DND-41 (cell line): ENCODE measurements around the gene PTPN1.

ENCODE experiments used
- ATAC-seq: fragments of 200-7000 bp; cut with Tn5 transposase; 3 replicates; pipeline ENCODE4 v1.9.1; 2021; ENCODE audit warnings: low read depth; ENCODE audit not compliant: insufficient read depth
- DNase-seq: peaks from one replicate; pipeline ENCODE4 v3.0.0-alpha.2; 2020
- H2AFZ ChIP-seq: 2 replicates; pipeline ENCODE4 v1.6.0; 2012; ENCODE audit warnings: low read depth, low read length
- H3K27ac ChIP-seq: 2 replicates; pipeline ENCODE4 v1.5.1; 2012; ENCODE audit warnings: low read length, inconsistent platforms
- H3K27me3 ChIP-seq: fragments of 200-600 bp; sonication (generic); 2 replicates; pipeline ENCODE4 v1.6.0; 2012; ENCODE audit warnings: low read length, mild to moderate bottlenecking, inconsistent platforms; ENCODE audit not compliant: insufficient read depth, poor library complexity
- H3K36me3 ChIP-seq: 2 replicates; pipeline ENCODE4 v1.5.1; 2012; ENCODE audit warnings: low read length, inconsistent platforms; ENCODE audit not compliant: insufficient read depth
- H3K4me1 ChIP-seq: 2 replicates; pipeline ENCODE4 v1.5.1; 2012; ENCODE audit warnings: mild to moderate bottlenecking, low read length; ENCODE audit not compliant: insufficient read depth
- H3K4me2 ChIP-seq: 2 replicates; pipeline ENCODE4 v1.6.0; 2012; ENCODE audit warnings: mild to moderate bottlenecking, moderate library complexity, low read length, inconsistent platforms; ENCODE audit not compliant: insufficient read depth
- H3K4me3 ChIP-seq, 2 experiments: fragments of 200-600 bp in 1 of 2; shearing (Covaris generic) in 1 of 2; 2 replicates each; pipeline ENCODE4 v1.5.1; 2012 to 2016; ENCODE audit warnings: inconsistent platforms in 2 of 2, low read length in 2 of 2, mild to moderate bottlenecking in 2 of 2, low read depth in 1 of 2, moderate library complexity in 1 of 2
- H3K79me2 ChIP-seq: 2 replicates; pipeline ENCODE4 v1.6.0; 2012; ENCODE audit warnings: low read length, inconsistent platforms; ENCODE audit not compliant: insufficient read depth
- H3K9ac ChIP-seq: 2 replicates; pipeline ENCODE4 v1.6.0; 2012; ENCODE audit warnings: low read depth, mild to moderate bottlenecking, inconsistent platforms, low read length, moderate library complexity
- H3K9me3 ChIP-seq: 2 replicates; pipeline ENCODE4 v1.5.1; 2012; ENCODE audit warnings: low read length, moderate library complexity, mild to moderate bottlenecking, inconsistent platforms; ENCODE audit not compliant: insufficient read depth, severe bottlenecking
- H4K20me1 ChIP-seq: 2 replicates; pipeline ENCODE4 v1.6.0; 2012; ENCODE audit warnings: low read length; ENCODE audit not compliant: insufficient read depth
- CTCF ChIP-seq: IDR thresholded peaks from 2 replicates; pipeline ENCODE4 v1.5.1; 2012; ENCODE audit warnings: borderline replicate concordance, low read length, moderate library complexity, mild to moderate bottlenecking; ENCODE audit not compliant: poor library complexity, severe bottlenecking; ENCODE audit errors: extremely low read depth
- EZH2 ChIP-seq: IDR thresholded peaks from 3 replicates; pipeline ENCODE4 v1.6.1; 2012; ENCODE audit warnings: borderline replicate concordance, low read depth, mild to moderate bottlenecking, moderate library complexity, low read length, inconsistent platforms; ENCODE audit not compliant: severe bottlenecking

Gene PTPN1

DNA sequence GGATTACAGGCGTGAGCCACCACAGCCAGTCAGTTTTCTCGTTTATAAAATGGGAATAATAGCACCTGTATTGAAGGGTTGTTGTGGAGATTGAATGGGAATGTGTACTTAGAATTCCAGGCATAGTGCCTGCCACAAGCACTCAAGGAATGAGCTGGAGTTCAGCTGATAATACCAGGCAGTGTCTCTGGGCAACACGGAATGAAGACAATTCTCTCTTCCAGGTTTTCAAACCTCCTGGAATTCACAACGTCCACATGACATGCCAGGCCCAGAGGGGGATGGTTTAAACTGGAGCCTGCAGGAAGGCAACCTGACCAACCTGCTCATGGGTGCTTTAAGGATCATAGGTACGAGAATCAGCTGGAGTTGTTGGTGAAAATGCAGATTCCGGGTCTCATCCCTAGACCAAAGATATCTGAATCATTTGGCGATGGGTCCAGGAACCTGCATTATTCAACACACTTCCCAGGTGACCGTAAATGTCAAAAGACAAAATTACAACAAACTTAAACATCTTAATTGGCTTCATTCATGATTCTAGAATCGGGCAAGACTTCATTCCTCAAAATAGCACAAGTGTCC is 1.9 kb upstream of the PTPN1 start:
- Histone ChIP-seq H3K4me2 (no peak overlapping the region), H3K4me3 (no peak overlapping the region), H4K20me1 (peaks cover 26% of the 10 kb centered on the region), H3K9ac (no peak overlapping the region), H3K36me3 (peaks cover 4% of the 10 kb centered on the region; the same call in 1 of the 2 replicates), H2AFZ (0 out of 2 replicates have a peak overlapping the region, but pooled peaks have one; percentile 12), H3K27me3 (peaks cover 5% of the 10 kb centered on the region), H3K9me3 (no peaks in the 10 kb centered on the region), H3K4me1 (peaks cover 33% of the 10 kb centered on the region), H3K27ac (no peak overlapping the region), H3K79me2 (peaks cover 31% of the 10 kb centered on the region)
- ATAC-seq (no peak), DNase-seq (no peak)
- TF ChIP-seq CTCF (no peak), EZH2 (no peak)

DNA sequence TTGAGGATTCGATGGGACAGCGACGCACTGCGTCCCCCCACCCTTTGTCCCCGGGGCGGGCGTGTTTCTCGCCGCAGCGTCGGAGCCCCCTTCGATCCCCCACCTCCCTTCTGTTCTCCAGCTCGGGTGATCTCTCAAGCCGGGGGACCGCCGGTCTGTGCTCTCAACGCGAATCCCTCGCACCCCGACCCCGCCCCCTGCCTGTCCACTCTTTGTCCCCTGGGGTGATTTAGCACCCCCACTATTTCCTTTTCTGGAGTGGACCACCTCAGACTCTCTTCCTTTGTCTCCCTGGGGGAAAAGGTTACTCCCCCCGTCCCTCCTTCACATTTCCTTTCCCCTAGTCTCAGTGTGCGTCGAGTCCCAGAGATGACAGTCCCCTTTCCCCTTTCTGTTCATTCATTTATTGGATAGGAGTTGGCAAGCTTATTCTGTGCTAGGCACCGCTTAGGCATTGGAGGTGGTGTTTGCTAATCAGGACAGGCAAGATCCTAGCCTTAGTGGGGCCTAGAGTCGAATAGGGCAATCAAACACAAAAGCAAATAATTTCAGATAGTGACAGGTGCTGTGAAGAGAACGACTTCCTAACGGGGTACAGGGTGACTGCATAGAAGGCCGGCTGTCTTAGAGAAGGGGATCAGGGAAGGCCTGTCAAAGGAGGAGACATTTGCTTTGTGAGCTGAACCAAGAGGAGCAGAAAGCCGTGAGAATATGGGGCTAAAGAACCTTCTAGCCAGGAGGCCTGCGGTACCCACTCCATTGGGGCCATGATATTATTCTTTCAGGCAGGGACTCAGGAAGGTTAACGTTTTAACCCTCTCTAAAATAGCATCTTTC is 741 bp downstream of the PTPN1 start:
- H3K4me3 ChIP-seq, result peak overlapping the region; percentile 75 to 94
- H3K27ac ChIP-seq, result peak overlapping the region; percentile 87
- H3K79me2 ChIP-seq, result peaks cover 58% of the 10 kb centered on the region
- H3K27me3 ChIP-seq, result no peaks in the 10 kb centered on the region
- peak overlapping the region; percentile 90 for H2AFZ ChIP-seq
- peaks cover 8% of the 10 kb centered on the region for H3K36me3 ChIP-seq
- no peak for TF ChIP-seq CTCF
- no peak for TF ChIP-seq EZH2
- no peaks in the 10 kb centered on the region for H3K9me3 ChIP-seq
- peak overlapping the region; percentile 95 for H3K4me2 ChIP-seq
- DNase-seq (peak; percentile 28), ATAC-seq (no peak)
- peak overlapping the region; percentile 92 for H3K9ac ChIP-seq
- peaks cover 54% of the 10 kb centered on the region for H3K4me1 ChIP-seq
- peaks cover 48% of the 10 kb centered on the region for H4K20me1 ChIP-seq

DNA sequence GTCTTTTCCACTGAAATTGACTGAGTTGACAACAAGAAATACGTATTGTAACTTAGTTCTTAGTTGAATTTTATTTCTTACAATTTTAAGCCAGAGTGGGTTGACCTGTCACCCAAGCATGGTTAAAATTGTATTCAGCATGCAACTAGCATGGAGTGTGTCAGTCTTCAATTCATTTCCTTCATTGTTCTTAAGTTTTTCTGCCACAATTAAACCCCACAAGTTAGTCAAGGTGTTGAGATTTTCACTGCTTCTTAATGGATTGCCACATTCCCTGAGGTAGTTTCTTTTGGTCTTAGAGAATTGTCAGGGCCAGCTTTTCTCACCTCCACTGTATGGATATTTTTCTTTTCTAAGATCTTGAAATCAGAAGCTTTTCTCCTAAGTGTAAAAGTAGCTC is 2.1 kb downstream of the PTPN1 start:
- DNase-seq, result no peak
- no peaks in the 10 kb centered on the region for H3K27me3 ChIP-seq
- peaks cover 69% of the 10 kb centered on the region for H3K79me2 ChIP-seq
- TF ChIP-seq CTCF, result no peak
- TF ChIP-seq EZH2, result no peak
- H3K4me1 ChIP-seq, result peaks cover 68% of the 10 kb centered on the region
- ATAC-seq, result no peak
- H3K9ac ChIP-seq, result peak overlapping the region; percentile 92; the same call in 1 of the 2 replicates
- H3K36me3 ChIP-seq, result peaks cover 8% of the 10 kb centered on the region
- peak overlapping the region in 1 of 2 experiments; percentile 19; a peak in 1 of 4 replicates for H3K4me3 ChIP-seq
- no peak overlapping the region for H2AFZ ChIP-seq
- H3K9me3 ChIP-seq, result no peaks in the 10 kb centered on the region
- H3K27ac ChIP-seq, result no peak overlapping the region
- H4K20me1 ChIP-seq, result peaks cover 58% of the 10 kb centered on the region
- H3K4me2 ChIP-seq, result peak overlapping the region; percentile 95
